Anterior cingulate cortex (tissue), 58 donors: ENCODE data around the gene SKP2.
"Not testable (repeated sequence)": the region's sequence is repeated elsewhere in the genome, so short reads cannot be mapped to it uniquely, and the experiment has no call there.

Experiments
- DNase-seq, 58 donors: peaks; one replicate each; lab custom pipeline; 2025; lab: John Stamatoyannopoulos, UW

SKP2 gene

GRCh38 chr5:36151434-36152323 lies at the start of gene SKP2, which contains the start of gene LMBRD2:
SKP2 (plus strand) TSS chr5:36152111; CDS start chr5:36152263, 152 bp downstream.
LMBRD2 (minus strand) TSS chr5:36151887; CDS start chr5:36143349, 8,538 bp downstream.
- peak; percentile 73 to 99 (median 98) for DNase-seq

GRCh38 chr5:36105819-36106218 lies 46.1 kb upstream of the SKP2 start:
- no peak for DNase-seq

GRCh38 chr5:36108758-36109460 lies 43.0 kb upstream of the SKP2 start:
- no peak for DNase-seq

GRCh38 chr5:36111238-36111637 lies 40.7 kb upstream of the SKP2 start:
- DNase-seq = no peak

GRCh38 chr5:36125868-36126267 lies 26.0 kb upstream of the SKP2 start:
- DNase-seq = no peak

- no peak for DNase-seq
Measured at GRCh38 chr5:36128795-36129194, 23.1 kb upstream of the SKP2 start.

- DNase-seq = not testable (repeated sequence)
Measured at GRCh38 chr5:36129666-36130065, 22.2 kb upstream of the SKP2 start.

GRCh38 chr5:36133009-36133408 lies 18.9 kb upstream of the SKP2 start:
- DNase-seq = not testable (repeated sequence)

GRCh38 chr5:36135988-36136387 lies 15.9 kb upstream of the SKP2 start:
- no peak for DNase-seq

- no peak for DNase-seq
Measured at GRCh38 chr5:36136581-36136980, 15.3 kb upstream of the SKP2 start.

GRCh38 chr5:36138900-36139683 lies 12.8 kb upstream of the SKP2 start:
- no peak for DNase-seq

GRCh38 chr5:36145311-36145710 lies 6.6 kb upstream of the SKP2 start:
- no peak for DNase-seq

GRCh38 chr5:36146390-36146789 lies 5.5 kb upstream of the SKP2 start:
- DNase-seq = no peak

GRCh38 chr5:36147681-36148080 lies 4.2 kb upstream of the SKP2 start:
- DNase-seq = no peak

GRCh38 chr5:36150676-36151433 lies 1.1 kb upstream of the SKP2 start:
- peak in 39 of 58 donors; percentile 12 to 78 (median 42) for DNase-seq

- DNase-seq = no peak
Measured at GRCh38 chr5:36152324-36153297, 700 bp downstream of the SKP2 start.

GRCh38 chr5:36153298-36153677 lies 1.4 kb downstream of the SKP2 start:
- DNase-seq = no peak

- DNase-seq = no peak
Measured at GRCh38 chr5:36153726-36154125, 1.8 kb downstream of the SKP2 start.

GRCh38 chr5:36155291-36155690 lies 3.4 kb downstream of the SKP2 start:
- DNase-seq = no peak
